ENCODE results near the gene MCTP1. TPM values are rescaled to one million over a fixed set of nuclear protein-coding genes. Genes with fewer than 3 reads are reported as not detected.
"Not testable (repeated sequence)": the region's sequence is repeated elsewhere in the genome, so short reads cannot be mapped to it uniquely, and the experiment has no call there.

The MCTP1 gene
- polyA plus RNA-seq, 10 donors = 6.6 to 10.6 (median 9.6) TPM

- no peak for DNase-seq
These were observed 317.4 kb downstream of the MCTP1 start for GRCh38 chr5:94967525-94967924.

GRCh38 chr5:94959279-94959678 is 325.6 kb downstream of the MCTP1 start:
- not testable (repeated sequence) for DNase-seq

- DNase-seq = peak in 1 of 3 donors; percentile 4
These were observed 339.2 kb downstream of the MCTP1 start for GRCh38 chr5:94945656-94946055.

GRCh38 chr5:94944160-94944559 is 340.7 kb downstream of the MCTP1 start:
- no peak for DNase-seq

GRCh38 chr5:94941122-94941755 is 343.7 kb downstream of the MCTP1 start:
- peak in 1 of 3 donors; percentile 2 for DNase-seq

- no peak for DNase-seq
These were observed 352.6 kb downstream of the MCTP1 start for GRCh38 chr5:94932259-94932658.

GRCh38 chr5:94928891-94929290 is 356.0 kb downstream of the MCTP1 start:
- DNase-seq = no peak

GRCh38 chr5:94920570-94920969 is 364.3 kb downstream of the MCTP1 start:
- no peak for DNase-seq

GRCh38 chr5:94916619-94917018 is 368.3 kb downstream of the MCTP1 start:
- no peak for DNase-seq

GRCh38 chr5:94911276-94911675 is 373.6 kb downstream of the MCTP1 start:
- no peak for DNase-seq

- DNase-seq = no peak
These were observed 374.2 kb downstream of the MCTP1 start for GRCh38 chr5:94910721-94911120.

- DNase-seq = peak; percentile 11 to 36 (median 15)
These were observed 375.9 kb downstream of the MCTP1 start for GRCh38 chr5:94908889-94909480.

- no peak for DNase-seq
These were observed 378.1 kb downstream of the MCTP1 start for GRCh38 chr5:94906750-94907149.

- peak in 1 of 3 donors; percentile 5 for DNase-seq
These were observed 381.2 kb downstream of the MCTP1 start for GRCh38 chr5:94903726-94904125.

- peak in 1 of 3 donors; percentile 19 for DNase-seq
These were observed 383.5 kb downstream of the MCTP1 start for GRCh38 chr5:94901191-94901979.

GRCh38 chr5:94900006-94900505 is 384.8 kb downstream of the MCTP1 start:
- no peak for DNase-seq

- DNase-seq = no peak
These were observed 391.3 kb downstream of the MCTP1 start for GRCh38 chr5:94893412-94894135.

- no peak for DNase-seq
These were observed 392.9 kb downstream of the MCTP1 start for GRCh38 chr5:94891972-94892371.

GRCh38 chr5:94891565-94891964 is 393.3 kb downstream of the MCTP1 start:
- no peak for DNase-seq

GRCh38 chr5:94890907-94891306 is 394.0 kb downstream of the MCTP1 start:
- no peak for DNase-seq

GRCh38 chr5:94888674-94889073 is 396.2 kb downstream of the MCTP1 start:
- no peak for DNase-seq

- no peak for DNase-seq
These were observed 399.0 kb downstream of the MCTP1 start for GRCh38 chr5:94885931-94886330.

Data from muscle of back (tissue), 11 donors.